Measurements from ENCODE around the gene DSCAML1.
A peak's percentile ranks its signal among the peaks of the same experiment; 100 is the strongest.
"Not testable (repeated sequence)": the region's sequence is repeated elsewhere in the genome, so short reads cannot be mapped to it uniquely, and the experiment has no call there.

Gene DSCAML1

DNA sequence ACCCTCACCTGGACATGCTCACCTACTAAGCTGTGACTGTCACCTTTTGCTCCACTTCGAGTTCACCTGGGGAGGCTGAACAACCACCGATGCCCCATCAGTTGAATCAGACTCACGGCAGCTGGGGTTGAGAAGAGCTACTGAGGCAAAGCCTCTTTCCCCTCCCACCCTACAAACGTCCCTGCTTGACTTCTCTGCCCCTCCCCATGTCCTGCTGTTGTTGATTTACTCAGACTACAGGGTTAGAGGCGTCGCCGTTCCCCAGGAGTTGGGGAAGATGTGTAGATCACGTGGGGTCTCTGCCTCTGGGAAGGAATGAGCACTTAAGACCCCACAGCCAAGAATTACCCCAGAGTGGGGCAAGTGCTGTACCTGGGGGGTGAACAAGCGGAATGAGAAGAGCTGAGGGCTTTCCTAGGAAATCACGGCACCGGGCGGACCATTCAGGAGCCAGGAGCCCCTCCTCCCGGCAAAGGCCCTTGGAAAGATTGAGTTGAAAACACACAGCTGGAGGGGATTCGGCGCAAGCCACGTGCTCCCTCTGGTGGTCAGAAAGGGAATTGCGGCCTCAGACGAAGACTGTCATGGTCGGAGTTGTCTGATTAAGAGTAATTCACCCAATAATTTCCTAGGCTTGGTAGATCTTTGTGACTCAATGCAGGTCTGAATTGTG lies 20.5 kb upstream of the DSCAML1 start:
- DNase-seq = peak; percentile 90

DNA sequence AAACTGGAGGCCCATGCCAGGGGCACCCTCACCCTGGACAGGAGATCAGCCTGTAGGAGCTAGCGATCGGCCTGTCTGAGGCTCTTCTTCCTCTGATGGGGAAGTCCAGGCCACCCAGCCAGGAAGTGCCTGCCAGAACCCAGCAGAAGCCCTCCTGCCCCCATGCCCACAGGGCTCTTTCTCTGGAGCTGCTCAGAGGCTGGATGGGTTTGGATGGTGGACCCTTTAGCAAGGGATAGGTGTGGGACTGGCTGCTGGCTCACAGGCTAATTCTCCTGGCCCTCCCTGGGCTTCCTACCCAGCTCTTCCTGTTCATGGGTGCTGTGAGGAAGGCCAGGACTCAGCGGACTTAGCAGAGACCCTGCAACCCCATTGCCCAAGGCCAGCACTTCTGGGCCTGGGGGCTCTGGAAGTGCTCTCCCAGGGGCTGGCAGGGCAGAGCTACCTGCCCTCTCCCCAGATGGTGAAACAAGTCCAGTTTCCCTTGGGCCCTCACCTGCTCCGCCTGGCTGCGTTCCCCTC lies 19.9 kb upstream of the DSCAML1 start:
- no peak for DNase-seq

DNA sequence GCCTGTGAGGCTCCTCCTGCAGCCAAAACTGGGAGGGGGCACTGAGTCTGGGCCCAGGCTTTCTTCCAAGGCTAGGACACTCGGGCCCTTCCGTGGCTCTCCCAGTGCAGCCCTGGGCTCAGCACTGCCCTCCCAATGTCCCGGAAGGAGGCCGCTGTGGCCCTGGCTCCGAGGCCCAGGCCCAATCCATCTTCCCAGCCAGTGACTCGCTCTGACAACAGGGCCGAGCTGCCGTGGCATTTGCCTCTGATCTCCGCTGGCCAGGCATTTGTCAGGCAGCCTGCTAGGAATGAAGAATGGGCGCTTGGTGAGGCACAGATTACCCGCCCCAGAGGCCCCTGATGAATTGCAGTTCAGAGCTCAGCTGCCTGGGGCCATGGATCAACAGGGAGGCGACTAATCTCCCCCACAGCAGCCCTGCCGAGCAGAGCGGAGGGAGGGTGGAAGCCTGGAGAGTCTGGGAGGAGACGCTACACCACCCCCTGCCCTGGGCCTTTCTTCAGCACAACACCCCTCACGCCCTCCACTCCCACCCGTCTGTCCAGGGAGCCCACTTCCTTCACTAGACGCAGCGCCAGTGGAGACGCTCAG lies 19.2 kb upstream of the DSCAML1 start:
- no peak for DNase-seq

DNA sequence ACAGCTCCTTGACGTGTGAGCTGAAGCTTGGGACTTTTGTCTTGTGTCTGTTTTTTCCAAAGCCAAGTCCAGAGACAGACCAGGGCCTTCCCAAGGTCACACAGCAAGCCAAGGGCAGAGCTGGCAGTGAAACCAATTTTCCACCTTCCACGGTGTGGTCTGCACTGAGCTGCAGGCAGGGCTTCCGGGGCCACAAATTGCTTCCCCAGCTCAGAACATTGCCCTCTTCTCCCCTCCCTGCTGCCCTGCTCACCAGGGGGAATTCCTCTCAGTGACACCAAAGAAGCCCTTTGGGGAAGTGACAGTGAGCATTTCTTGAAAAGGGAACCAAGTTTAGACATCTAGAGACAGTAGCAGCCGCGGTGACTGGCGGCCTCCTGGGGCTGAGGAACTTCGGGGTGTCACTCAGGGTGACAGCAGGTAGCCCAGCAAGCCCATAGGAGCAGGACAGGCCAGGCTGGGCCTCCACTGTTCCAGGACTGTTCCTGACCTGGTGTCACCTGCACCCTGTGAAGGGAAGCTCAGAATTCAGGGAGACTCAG lies 18.3 kb upstream of the DSCAML1 start:
- peak; percentile 73 for DNase-seq

DNA sequence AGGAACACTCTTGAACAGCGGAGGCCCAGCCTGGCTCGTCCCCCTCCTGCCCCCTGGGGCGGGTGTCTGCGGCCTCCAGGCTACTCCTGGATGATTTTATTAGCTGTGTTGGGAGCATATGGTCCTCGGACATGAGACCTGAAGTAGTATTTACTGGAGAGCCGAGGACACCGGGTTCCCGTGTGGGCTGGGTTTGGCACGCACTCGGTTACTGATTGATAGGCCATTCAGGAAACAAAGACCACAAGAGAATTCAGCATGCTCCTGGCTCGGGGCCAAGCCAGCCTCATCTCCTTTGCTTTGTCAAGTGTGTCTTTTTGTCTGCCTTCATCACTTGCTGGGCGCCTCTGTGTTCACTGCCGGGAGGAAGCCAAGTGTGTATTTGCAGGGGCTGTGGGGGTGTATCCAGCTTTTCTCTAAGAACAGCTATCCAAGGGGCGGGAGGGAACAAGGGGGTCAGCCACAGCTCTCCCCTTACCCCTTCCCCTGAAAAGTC lies 17.8 kb upstream of the DSCAML1 start:
- peak; percentile 68 for DNase-seq

DNA sequence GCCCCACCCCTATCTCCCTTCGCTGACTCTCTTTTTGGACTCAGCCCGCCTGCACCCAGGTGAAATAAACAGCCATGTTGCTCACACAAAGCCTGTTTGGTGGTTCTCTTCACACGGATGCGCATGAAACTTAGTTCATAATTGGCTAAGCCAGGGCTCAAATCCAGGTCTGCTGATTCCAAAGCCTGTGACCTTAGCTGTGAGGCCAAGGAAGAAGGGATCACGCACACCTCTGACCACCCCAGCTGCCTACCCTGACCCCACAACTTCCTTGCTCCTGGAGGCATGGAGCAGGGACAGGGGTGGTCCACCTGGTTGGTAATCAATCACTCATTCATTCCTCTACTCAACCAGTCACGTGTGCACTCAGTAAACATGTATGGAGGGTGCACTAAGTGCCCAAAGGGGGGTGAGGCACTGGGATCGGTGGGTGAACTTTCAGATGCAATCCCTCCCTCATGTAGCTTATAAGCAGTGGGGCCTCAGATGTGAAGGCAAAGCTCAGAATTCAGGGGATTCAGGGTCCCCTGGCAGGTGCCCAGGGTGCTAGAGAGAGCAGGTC lies 17.3 kb upstream of the DSCAML1 start:
- no peak for DNase-seq

DNA sequence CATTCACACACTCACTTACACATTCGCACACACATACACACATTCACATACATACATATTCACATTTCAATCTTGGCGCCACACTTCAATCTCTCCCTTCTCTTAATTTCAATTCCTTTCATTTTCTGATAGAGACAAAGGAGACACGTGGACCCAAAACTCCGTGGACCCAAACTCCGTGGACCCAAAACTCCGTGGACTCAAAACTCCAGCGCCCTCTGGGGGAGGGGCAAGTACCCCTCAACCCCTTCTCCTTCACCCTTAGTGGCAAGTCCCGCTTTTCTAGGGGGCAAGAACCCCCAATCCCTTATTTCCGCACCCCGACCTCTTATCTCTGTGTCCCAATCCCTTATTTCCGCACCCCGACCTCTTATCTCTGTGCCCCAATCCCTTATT lies 13.0 kb upstream of the DSCAML1 start:
- not testable (repeated sequence) for DNase-seq

DNA sequence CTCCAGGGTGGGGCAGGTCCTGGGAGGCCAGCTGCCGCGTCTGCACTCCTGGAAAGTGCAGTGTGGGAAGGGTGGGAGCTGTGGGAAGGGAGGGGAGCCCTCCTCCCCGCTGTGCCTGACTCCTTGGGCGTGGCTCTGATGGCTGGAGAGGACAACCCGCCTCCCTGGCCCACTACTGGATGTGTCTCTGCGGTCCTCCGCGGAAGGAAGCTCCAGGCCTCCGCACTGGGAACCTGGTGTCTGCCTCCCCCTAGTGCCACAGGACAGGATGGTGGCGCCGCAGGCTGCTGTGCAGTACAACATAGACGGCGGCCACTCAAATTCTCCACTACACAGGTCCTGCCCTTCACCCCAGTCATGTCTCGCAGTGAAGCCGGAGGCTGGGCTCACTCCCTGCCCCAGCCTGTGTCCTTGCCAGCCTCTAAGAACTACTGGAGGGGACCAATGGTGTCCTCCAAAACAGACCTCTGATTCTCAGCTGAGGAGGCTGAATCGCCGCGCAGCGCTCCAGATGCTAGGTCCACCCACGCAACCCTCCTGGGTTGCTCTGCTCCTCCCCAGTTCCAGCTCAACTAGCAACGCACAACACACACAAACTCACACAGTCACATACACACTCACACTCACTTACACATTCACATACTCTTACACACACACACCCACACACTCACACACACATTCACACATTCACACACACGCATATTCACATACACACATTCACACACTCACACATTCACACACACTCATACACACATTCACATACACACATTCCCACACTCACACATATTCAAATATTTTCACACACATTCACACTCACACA lies 12.4 kb upstream of the DSCAML1 start:
- peak; percentile 41 for DNase-seq

DNA sequence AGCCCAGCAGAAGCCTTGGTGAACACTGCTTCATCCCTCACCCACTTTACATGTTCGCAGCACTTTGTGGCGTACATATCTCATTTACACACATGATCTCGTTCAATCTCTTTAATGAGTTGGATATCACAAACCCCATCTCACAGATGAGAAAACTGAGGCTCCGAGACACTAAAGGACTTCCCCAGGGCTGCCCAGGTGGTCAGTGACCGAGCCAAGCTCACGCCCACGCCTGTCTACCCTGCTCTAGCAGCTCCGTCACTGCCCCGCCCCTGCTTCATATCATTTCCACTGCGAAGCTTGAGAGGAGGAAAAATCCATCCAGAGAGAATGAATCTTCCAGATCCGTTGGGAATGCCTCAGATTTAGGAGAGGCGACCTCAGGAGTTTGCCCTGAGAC lies 11.8 kb upstream of the DSCAML1 start:
- no peak for DNase-seq

DNA sequence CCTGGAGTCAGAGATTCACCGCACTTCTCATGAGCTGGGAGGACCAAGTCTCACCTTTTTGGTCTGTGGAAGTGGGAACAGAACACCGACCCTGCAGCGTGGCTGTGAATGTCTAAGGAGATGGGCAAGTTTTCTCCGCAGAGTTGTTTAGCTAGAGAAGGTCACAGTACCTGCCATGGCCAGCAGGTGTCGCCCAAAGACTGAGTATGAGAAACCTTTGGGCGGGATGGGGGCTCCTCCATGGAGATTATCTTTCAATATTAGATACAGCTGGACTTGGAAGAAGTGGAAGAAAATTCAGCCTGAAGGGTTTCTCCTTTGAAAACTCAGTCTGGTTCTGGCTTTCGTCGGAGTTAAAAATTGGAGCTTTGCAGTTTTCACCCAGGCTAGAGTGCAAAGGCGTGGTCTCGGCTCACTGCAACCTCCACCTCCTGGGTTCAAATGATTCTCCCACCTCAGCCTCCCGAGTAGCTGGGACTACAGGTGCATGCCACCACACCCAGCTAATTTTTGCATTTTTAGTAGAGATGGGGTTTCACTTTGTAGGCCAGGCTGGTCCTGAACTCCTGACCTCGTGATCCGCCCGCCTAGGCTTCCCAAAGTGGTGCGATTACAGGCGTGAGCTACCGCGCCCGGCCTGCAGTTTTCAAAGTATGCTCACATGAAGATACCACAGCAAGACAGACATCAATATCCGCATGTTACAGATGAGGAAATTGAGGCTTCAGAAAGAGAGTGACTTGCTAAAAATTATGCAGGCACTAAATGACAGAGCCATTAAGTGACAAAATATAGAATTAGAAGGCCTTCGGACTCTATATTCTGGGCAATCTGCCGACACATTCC lies 10.7 kb upstream of the DSCAML1 start:
- DNase-seq = peak; percentile 73

DNA sequence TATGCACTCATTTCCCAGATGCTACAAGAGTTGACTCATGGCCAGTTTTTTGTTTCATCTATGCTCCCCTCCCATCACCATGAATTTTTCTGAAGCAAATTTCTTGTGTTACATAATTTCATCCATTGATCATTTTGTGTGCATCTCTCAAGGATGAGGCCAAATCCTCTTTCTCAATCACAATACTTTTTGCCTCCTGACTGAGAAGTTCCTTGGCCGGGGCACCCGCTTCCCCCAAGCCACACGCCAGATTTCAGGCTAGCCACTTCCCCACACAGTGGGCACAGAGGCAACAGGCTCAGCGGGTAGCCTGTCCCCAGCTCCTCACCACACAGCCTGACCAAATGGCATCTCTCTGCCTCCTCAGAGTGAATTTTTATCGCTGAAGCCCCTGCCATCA lies 9.8 kb upstream of the DSCAML1 start:
- DNase-seq = no peak

DNA sequence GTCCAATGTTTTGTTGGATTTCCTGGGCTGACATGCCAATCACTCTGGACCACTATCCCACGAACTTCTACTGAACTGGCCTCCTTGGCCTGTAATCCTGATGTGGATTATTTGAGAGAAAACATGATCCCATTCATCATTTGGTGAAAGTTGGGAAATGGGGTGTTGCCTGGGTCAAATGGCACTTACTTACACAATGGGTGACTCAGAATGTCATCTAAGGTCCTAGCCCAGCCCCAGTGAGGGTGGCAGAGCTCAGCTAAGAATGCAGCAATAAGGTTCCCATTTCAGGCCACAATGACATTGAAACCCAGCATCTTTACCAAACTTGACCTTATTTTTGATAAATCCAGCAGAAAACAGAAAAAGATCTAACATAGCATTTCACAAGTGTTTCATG lies 8.0 kb upstream of the DSCAML1 start:
- no peak for DNase-seq

DNA sequence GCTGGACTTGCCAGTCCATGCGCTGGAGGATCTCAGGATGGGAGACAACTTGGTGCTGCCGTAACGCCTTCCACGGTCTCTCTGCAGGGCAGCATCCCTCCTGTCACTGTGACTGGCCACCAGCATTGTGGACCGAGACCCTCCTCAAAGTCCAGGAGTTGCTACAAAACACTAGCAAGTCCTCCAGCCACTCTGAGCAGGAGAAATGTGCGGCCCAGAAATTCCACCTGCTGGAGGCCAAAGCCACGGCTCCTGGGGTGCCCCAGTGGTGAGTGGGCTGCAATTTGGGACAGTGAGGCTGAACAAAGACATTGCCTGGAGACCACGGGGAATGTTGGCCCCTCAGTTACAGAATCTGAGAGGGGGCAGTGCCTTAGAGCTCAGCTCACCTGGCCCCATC lies 6.9 kb upstream of the DSCAML1 start:
- no peak for DNase-seq

DNA sequence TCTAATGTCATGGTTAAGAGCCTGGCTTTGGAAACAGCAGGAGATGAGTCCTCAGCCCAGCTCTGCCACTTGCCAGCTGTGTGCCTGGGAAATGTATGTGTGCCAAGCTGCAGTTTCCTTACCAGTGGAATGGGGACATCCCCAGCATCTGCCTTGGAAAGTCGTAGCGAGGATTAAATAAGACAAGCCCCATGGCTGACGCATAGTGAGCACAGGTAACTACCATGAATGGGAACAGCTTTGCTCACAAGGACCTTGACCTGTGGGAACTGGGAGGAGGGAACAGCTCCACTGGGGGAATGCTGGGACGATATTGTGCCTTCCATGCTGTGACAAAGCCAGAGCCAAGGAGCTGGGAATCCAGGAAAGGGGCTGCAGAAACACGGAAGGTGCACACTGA lies 2.6 kb upstream of the DSCAML1 start:
- no peak for DNase-seq

DNA sequence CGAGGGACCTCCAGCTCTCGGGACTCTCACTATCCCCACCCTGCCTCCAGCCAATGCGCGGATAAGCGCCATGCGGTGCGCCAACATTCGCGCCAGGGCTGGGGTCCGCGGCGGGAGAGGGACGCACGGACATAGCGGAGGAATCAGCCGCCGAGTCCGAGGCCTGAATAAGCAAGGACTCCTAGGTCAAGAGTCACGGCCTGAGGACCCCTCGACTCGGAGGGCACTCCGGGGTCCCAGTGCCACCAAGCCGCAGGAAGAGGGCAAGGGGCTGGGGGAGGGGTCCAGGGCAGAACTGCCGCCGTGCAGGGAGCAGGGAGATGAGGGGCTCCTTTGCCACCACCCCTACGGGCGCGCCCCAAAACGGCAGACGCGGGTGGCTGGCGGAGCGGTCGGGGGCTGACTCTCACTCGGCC lies 552 bp downstream of the DSCAML1 start:
- DNase-seq = no peak

DNA sequence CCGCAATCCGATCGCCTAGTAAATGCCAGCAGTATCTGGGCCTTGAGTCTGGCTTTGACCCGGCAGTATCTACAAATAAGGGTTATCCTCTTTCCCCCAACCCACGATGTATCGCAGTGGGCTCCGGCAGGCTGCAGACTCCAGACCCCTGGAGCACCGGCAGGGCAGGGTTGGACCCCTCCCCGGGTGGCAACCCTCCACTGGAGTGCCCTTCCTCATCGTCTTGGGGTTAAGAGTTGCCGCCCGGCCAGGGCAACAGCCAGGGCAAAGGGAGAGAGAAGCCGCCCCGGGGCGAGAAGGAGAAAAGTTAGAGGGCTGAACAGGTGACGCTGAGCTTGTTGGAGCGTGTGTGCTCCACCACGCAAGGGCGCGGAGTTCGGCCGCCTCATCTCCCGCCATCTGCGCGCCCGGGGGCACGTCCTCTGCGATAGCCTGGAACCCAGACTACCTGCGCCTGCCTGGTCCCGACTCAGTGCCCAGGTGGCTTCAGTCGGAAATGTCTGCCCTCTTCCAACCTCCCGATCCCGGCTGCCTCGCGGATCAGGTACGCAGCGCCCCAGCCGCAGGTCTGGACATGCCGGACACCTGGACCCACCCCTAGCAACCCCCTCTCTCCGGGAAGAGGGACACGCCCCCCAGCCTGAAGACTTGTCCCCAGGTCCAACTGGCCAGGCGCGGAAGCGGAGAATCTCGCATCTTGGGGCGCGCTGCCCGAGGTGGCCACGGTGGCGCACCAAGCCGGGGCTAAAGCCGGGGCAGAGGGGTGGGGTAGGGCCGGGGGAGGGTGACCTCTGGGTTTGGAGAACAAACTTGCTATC lies 1.2 kb downstream of the DSCAML1 start:
- DNase-seq = no peak

DNA sequence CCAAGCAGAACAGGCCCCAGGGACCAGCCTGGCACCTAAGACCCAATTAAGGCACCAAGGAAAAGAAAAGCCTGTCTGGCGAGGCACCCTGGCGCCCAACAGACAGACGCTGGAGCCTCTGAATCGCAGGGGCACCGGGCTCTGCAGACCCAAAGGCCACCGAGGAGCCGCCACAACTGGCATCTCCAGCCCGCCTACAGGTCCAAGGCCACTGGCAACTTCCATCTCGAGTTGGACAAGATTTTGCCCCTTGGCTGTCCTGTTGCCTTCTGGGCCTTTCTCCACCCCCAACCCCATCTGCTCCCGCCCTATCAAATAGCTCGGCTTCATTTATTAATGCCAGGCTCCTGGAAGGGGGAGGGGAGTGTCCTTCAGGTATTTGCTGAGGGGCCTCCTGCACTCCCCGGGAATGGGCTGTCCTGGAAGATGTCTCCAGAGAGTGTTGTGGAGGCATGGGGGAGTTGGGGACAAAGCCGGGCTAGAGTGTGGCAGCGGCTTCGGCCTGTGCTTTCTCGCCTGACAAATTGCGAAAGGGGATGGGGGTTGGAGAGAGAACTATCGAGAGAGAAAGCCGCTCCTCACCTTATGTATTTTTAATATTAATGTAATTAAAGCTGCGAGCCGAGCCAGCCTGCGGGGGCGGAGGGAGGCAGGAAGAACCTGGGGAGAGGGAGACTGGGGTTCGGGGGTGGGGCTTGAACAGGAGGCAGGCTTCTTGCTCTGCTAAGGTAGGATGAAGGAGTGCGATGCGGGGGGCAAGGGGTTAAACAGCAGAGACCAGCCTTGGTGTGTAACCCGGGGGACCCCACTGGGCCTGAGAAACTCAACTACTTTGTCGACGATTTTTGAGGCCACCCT lies 2.0 kb downstream of the DSCAML1 start:
- DNase-seq = no peak

DNA sequence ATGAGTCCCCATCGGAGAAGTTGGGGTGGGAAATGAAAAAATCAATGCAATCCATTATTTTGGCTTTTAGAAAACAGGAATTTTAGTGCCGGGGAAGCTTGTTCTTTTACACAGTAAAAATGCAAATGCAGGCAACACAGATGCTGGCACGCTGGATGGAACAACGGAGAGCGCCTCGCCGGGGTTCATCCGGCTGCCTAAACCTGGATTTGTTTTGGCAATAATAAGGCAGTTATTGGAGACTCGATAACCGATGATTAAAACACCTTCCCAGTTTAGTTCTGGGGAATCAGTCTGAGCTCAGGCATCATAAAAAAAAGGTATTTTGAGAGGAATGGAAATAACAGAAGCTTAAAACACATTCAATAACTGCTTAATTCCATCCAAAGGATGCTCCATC lies 2.9 kb downstream of the DSCAML1 start:
- no peak for DNase-seq

DNA sequence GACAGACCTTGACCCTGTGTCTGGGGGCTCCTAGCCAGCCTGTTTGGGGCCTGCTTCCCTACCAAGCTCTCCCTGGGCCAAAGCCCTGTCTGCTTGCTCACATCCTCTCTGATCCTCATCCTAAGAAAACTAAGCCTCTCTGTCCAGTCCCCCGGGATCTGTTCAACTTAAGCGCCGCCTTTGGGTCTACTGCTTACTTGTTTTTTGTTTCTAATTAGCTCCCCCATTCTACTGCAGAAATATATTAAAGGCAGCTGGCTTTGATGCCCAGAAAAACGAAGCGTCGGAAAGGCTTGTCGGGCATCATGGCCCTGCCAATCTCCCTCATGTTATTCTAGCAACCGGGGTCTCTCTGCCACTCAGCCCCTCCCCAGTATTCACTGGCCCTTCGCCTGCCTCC lies 3.4 kb downstream of the DSCAML1 start:
- DNase-seq = no peak

DNA sequence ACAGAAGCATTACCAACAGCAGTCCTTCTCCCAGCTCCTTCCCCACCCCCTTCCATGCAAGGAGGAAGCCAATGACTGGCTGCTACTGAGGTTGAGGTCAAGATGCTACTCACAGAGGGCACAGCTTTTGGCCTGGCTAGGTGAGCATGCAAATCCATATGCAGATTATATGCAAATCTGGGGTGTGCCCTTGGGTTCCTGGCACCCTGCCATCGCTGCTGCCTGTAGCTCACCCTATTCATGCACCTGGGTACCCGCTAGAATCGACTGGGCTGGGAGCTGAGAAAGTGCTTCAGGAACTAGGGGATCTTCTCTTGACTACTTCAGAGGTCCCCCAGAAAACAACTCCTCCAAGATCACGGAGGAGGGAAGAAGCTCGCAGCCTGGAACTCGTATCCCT lies 4.0 kb downstream of the DSCAML1 start:
- no peak for DNase-seq

Measured in activated CD4-positive, alpha-beta T cell treated with anti-CD3 and anti-CD28 coated beads, Interleukin-2, amount 50 U/mL, for 16 hours (primary cell).